ENCODE results near the gene UPF2. TPM values are rescaled to one million over a fixed set of nuclear protein-coding genes. Genes with fewer than 3 reads are reported as not detected.

UPF2 gene
- polyA plus RNA-seq, 1 donor (not counting 4 experiments of a cell fraction or from before 2014, with no cell fraction given), result 20.3 TPM

GRCh38 chr10:12020574-12020973, 22.0 kb downstream of the UPF2 start:
- Histone ChIP-seq H3K9me3 (ENCODE audit: control insufficient read depth, low read depth, low read length) (no peaks in the 10 kb centered on the region), H3K9me1 (ENCODE audit: control insufficient read depth, extremely low read depth, insufficient read depth, low read length) (no peaks in the 10 kb centered on the region)
- FAIRE-seq, result no peak

DNA sequence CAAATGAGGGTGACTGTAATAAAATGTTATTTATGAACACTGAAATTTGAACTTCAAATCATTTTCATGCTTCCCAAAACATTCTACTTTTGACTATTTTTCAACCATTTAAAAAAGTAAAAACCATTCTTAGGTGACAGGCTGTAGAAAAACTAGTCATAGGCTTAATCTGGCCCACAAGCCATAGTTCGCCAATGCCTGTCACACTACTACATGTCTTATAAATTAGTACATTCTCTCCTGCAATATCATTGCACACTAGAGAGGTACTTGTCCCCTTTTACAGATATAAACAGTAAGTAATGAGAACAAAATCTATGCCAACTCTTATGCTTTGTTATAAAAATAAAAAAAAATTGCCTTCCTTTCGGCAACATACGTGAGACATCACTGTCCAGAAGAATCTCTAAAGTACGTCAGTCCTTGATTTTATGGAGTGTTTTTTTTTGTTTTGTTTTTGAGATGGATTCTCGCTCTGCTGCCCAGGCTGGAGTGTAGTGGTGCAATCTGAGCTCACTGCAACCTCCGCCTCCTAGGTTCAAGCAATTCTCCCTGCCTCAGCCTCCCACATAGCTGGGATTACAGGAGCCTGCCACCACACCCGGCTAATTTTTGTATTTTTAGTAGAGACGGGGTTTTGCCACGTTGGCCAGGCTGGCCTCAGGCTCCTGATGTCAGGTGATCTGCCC, 23.2 kb downstream of the UPF2 start:
- Histone ChIP-seq H3K79me2 (ENCODE audit: control insufficient read depth, insufficient read depth, low read length) (peaks cover 36% of the 10 kb centered on the region), H3K4me2 (ENCODE audit: control insufficient read depth, extremely low read depth, insufficient read depth, low read depth, low read length) (no peak overlapping the region), H3K9me1 (ENCODE audit: control insufficient read depth, extremely low read depth, insufficient read depth, low read length) (no peaks in the 10 kb centered on the region), H2AFZ (ENCODE audit: control insufficient read depth, low read length) (no peak overlapping the region), H4K20me1 (ENCODE audit: control insufficient read depth, extremely low read depth, insufficient read depth, low read length) (no peaks in the 10 kb centered on the region), H3K9me3 (ENCODE audit: control insufficient read depth, low read depth, low read length) (no peaks in the 10 kb centered on the region), H3K4me3 (ENCODE audit: control insufficient read depth in 2 of 3, extremely low read depth in 1 of 3, insufficient read depth in 2 of 3, low read depth in 1 of 3, low read length in 3 of 3) (no peak overlapping the region), H3K27me3 (ENCODE audit: control insufficient read depth, extremely low read depth, insufficient read depth, low read length) (no peaks in the 10 kb centered on the region), H3K36me3 (ENCODE audit: control insufficient read depth in 2 of 2, extremely low read depth in 1 of 2, insufficient read depth in 2 of 2, low read length in 2 of 2) (peaks cover 4 to 5% of the 10 kb centered on the region in 2 experiments), H3K27ac (ENCODE audit: control insufficient read depth, insufficient read depth, low read length) (peak overlapping the region; percentile 47), H3K4me1 (ENCODE audit: control insufficient read depth, extremely low read depth, insufficient read depth, low read length) (peaks cover 3% of the 10 kb centered on the region), H3K9ac (ENCODE audit: control insufficient read depth, extremely low read depth, insufficient read depth, low read length) (no peak overlapping the region)
- TF ChIP-seq, protein P1, sequence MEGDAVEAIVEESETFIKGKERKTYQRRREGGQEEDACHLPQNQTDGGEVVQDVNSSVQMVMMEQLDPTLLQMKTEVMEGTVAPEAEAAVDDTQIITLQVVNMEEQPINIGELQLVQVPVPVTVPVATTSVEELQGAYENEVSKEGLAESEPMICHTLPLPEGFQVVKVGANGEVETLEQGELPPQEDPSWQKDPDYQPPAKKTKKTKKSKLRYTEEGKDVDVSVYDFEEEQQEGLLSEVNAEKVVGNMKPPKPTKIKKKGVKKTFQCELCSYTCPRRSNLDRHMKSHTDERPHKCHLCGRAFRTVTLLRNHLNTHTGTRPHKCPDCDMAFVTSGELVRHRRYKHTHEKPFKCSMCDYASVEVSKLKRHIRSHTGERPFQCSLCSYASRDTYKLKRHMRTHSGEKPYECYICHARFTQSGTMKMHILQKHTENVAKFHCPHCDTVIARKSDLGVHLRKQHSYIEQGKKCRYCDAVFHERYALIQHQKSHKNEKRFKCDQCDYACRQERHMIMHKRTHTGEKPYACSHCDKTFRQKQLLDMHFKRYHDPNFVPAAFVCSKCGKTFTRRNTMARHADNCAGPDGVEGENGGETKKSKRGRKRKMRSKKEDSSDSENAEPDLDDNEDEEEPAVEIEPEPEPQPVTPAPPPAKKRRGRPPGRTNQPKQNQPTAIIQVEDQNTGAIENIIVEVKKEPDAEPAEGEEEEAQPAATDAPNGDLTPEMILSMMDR (optimal IDR thresholded peaks at IDR 0.05 in 1 of 3, IDR thresholded peaks at IDR 0.05 in 1 of 3, conservative IDR thresholded peaks at IDR 0.05 in 1 of 3; ENCODE audit: extremely low read depth in 1 of 3, insufficient read depth in 2 of 3, low read length in 3 of 3), result no peak
- no peak for TF ChIP-seq EZH2 (IDR thresholded peaks at IDR 0.05; ENCODE audit: low read length)
- dilution Hi-C loops (cut with MboI; ENCODE audit: extremely low pct_ligation_motif_present, low sequenced_read_pairs), result no loop called here
- DNase-seq (ENCODE audit: low read depth, low spot score) (no peak), FAIRE-seq (no peak)

More at GRCh38 chr10:12020574-12020973, 22.0 kb downstream of the UPF2 start:
- no peak overlapping the region for H3K27ac ChIP-seq (ENCODE audit: control insufficient read depth, insufficient read depth, low read length)
- peaks cover 3% of the 10 kb centered on the region for H3K4me1 ChIP-seq (ENCODE audit: control insufficient read depth, extremely low read depth, insufficient read depth, low read length)
- TF ChIP-seq EZH2 (IDR thresholded peaks at IDR 0.05; ENCODE audit: low read length), result no peak
- TF ChIP-seq, protein P1 (optimal IDR thresholded peaks at IDR 0.05 in 1 of 3, IDR thresholded peaks at IDR 0.05 in 1 of 3, conservative IDR thresholded peaks at IDR 0.05 in 1 of 3; ENCODE audit: extremely low read depth in 1 of 3, insufficient read depth in 2 of 3, low read length in 3 of 3), result no peak
- DNase-seq (ENCODE audit: low read depth, low spot score), result no peak
- H2AFZ ChIP-seq (ENCODE audit: control insufficient read depth, low read length), result no peak overlapping the region
- H3K4me2 ChIP-seq (ENCODE audit: control insufficient read depth, extremely low read depth, insufficient read depth, low read depth, low read length), result no peak overlapping the region
- H4K20me1 ChIP-seq (ENCODE audit: control insufficient read depth, extremely low read depth, insufficient read depth, low read length), result no peaks in the 10 kb centered on the region
- H3K27me3 ChIP-seq (ENCODE audit: control insufficient read depth, extremely low read depth, insufficient read depth, low read length), result no peaks in the 10 kb centered on the region
- dilution Hi-C loops (cut with MboI; ENCODE audit: extremely low pct_ligation_motif_present, low sequenced_read_pairs), result no loop called here
- H3K9ac ChIP-seq (ENCODE audit: control insufficient read depth, extremely low read depth, insufficient read depth, low read length), result no peak overlapping the region
- no peak overlapping the region for H3K4me3 ChIP-seq (ENCODE audit: control insufficient read depth in 2 of 3, extremely low read depth in 1 of 3, insufficient read depth in 2 of 3, low read depth in 1 of 3, low read length in 3 of 3)
- H3K79me2 ChIP-seq (ENCODE audit: control insufficient read depth, insufficient read depth, low read length), result peaks cover 46% of the 10 kb centered on the region
- peaks cover 4 to 5% of the 10 kb centered on the region in 2 experiments for H3K36me3 ChIP-seq (ENCODE audit: control insufficient read depth in 2 of 2, extremely low read depth in 1 of 2, insufficient read depth in 2 of 2, low read length in 2 of 2)
